ENCODE results near the gene HAAO. TPM values are rescaled to one million over a fixed set of nuclear protein-coding genes. Genes with fewer than 3 reads are reported as not detected.
"Not testable (repeated sequence)": the region's sequence is repeated elsewhere in the genome, so short reads cannot be mapped to it uniquely, and the experiment has no call there.

The HAAO gene
- total RNA-seq, 4 donors from 2014 or later, result 15.7 to 96.9 (median 49.7) TPM

- peak overlapping the region in 2 of 4 donors; percentile 40 to 65 for H3K27ac ChIP-seq
- DNase-seq, result peak in 2 of 3 donors; percentile 15 to 63
- H3K36me3 ChIP-seq, result no peaks in the 10 kb centered on the region
- no peaks in the 10 kb centered on the region for H3K9me3 ChIP-seq
- TF ChIP-seq POLR2A (IDR thresholded peaks at IDR 0.05), result no peak
- TF ChIP-seq CTCF (IDR thresholded peaks at IDR 0.05), result no peak
- H3K4me1 ChIP-seq, result no peaks in the 10 kb centered on the region
- no peaks in the 10 kb centered on the region for H3K27me3 ChIP-seq
- no peak overlapping the region for H3K4me3 ChIP-seq
Observed at GRCh38 chr2:42835577-42836371, 43.4 kb upstream of the HAAO start.

- DNase-seq, result peak in 2 of 3 donors; percentile 6 to 36
- TF ChIP-seq POLR2A (IDR thresholded peaks at IDR 0.05), result no peak
- TF ChIP-seq CTCF (IDR thresholded peaks at IDR 0.05), result no peak
Observed at GRCh38 chr2:42834161-42834560, 41.8 kb upstream of the HAAO start.

GRCh38 chr2:42832289-42832634 is 39.9 kb upstream of the HAAO start:
- TF ChIP-seq CTCF (IDR thresholded peaks at IDR 0.05), result no peak
- TF ChIP-seq POLR2A (IDR thresholded peaks at IDR 0.05), result no peak
- H3K4me1 ChIP-seq, result peaks cover 0 to 23% (median 6%) of the 10 kb centered on the region in 4 donors
- no peaks in the 10 kb centered on the region for H3K36me3 ChIP-seq
- H3K9me3 ChIP-seq, result no peaks in the 10 kb centered on the region
- H3K4me3 ChIP-seq, result no peak overlapping the region
- no peaks in the 10 kb centered on the region for H3K27me3 ChIP-seq
- no peak overlapping the region for H3K27ac ChIP-seq
- DNase-seq, result peak in 2 of 3 donors; percentile 1 to 3

More at GRCh38 chr2:42834161-42834560, 41.8 kb upstream of the HAAO start:
- no peak overlapping the region for H3K27ac ChIP-seq
- H3K4me3 ChIP-seq, result no peak overlapping the region
- H3K27me3 ChIP-seq, result no peaks in the 10 kb centered on the region
- H3K4me1 ChIP-seq, result peaks cover 0 to 7% (median 0%) of the 10 kb centered on the region in 4 donors
- no peaks in the 10 kb centered on the region for H3K36me3 ChIP-seq
- no peaks in the 10 kb centered on the region for H3K9me3 ChIP-seq

GRCh38 chr2:42831575-42832288 is 39.3 kb upstream of the HAAO start:
- H3K27me3 ChIP-seq, H3K4me3 ChIP-seq, H3K36me3 ChIP-seq, H3K9me3 ChIP-seq, H3K27ac ChIP-seq: not testable (repeated sequence)
- DNase-seq, result peak in 1 of 3 donors; percentile 7
- H3K4me1 ChIP-seq, result peaks cover 0 to 23% (median 7%) of the 10 kb centered on the region in 4 donors

- H3K9me3 ChIP-seq, result no peaks in the 10 kb centered on the region
- no peaks in the 10 kb centered on the region for H3K36me3 ChIP-seq
- no peaks in the 10 kb centered on the region for H3K27me3 ChIP-seq
- no peak overlapping the region for H3K4me3 ChIP-seq
- H3K27ac ChIP-seq, result no peak overlapping the region
- DNase-seq, result peak in 1 of 3 donors; percentile 4
- peaks cover 0 to 23% (median 7%) of the 10 kb centered on the region in 4 donors for H3K4me1 ChIP-seq
- no peak for TF ChIP-seq CTCF (IDR thresholded peaks at IDR 0.05)
- no peak for TF ChIP-seq POLR2A (IDR thresholded peaks at IDR 0.05)
Observed at GRCh38 chr2:42830922-42831574, 38.7 kb upstream of the HAAO start.

Measured in Peyer's patch (tissue), 4 donors.